Activated CD8-positive, alpha-beta memory T cell treated with anti-CD3 and anti-CD28 coated beads, Interleukin-2, amount 10 ng/mL, durations not matched to agents 7 days and 5 days (primary cell): Measurements from ENCODE around the gene DHX32. TPM values are rescaled to one million over a fixed set of nuclear protein-coding genes. Genes with fewer than 3 reads are reported as not detected.
A peak's percentile ranks its signal among the peaks of the same experiment; 100 is the strongest.

Experiments used
- ATAC-seq: fragments of 150-1000 bp; cut with Tn5 transposase; one replicate; pipeline ENCODE4 v1.10.0; 2021; ENCODE audit warnings: moderate library complexity
- CTCF ChIA-PET: fragments of 350-600 bp; sonication (Branson Sonifier 250); formaldehyde crosslinking; loops from one replicate; lab custom pipeline; 2021; ENCODE audit warnings: antibody characterized with exemption; lab: Charles Lee
- DNase-seq: peaks from one replicate; pipeline ENCODE4 v3.0.0-alpha.2; 2020
- H3K27ac Mint-ChIP-seq: one replicate; pipeline ENCODE4 v1.8.0; 2021; ENCODE audit warnings: mild to moderate bottlenecking, mixed read lengths
- H3K27me3 Mint-ChIP-seq: one replicate; pipeline ENCODE4 v1.8.0; 2021; ENCODE audit warnings: mixed read lengths
- H3K36me3 Mint-ChIP-seq: one replicate; pipeline ENCODE4 v1.8.0; 2021; ENCODE audit warnings: mild to moderate bottlenecking, mixed read lengths
- H3K4me1 Mint-ChIP-seq: one replicate; pipeline ENCODE4 v1.8.0; 2021; ENCODE audit warnings: mixed read lengths
- H3K4me3 Mint-ChIP-seq: one replicate; pipeline ENCODE4 v1.8.0; 2021; ENCODE audit warnings: mild to moderate bottlenecking, moderate library complexity, mixed read lengths
- H3K9me3 Mint-ChIP-seq: one replicate; pipeline ENCODE4 v1.8.0; 2022; ENCODE audit warnings: low read depth, mixed read lengths
- total RNA-seq, 2 experiments: library from RNA; stranded (reverse); gene quantifications; one replicate each; pipeline ENCODE4 v1.2.3, GENCODE V29; 2021

DHX32 gene
- total RNA-seq, 2 experiments from 2014 or later, result 12.1 to 16.0 TPM

DNA sequence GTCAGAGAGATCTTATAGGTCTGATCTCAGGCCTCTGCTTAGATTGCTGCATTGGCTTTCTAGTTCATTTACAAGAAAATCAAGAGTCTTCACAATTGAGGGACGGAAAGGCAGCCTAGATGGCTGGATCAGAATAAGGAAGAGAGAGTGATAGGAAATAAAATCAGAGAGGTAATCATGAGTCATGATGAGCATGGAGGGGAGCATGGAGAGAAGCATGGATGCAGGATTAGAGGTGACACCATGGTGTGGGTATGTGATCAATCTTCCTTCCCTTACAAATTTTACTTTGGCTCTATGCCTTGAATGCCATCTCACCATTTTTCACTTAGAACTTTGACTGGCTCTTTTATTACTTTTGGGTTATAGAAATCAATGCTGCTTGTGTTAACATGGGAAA, 56.4 kb downstream of the DHX32 start:
- Mint-ChIP-seq H3K27me3 (no peaks in the 10 kb centered on the region), H3K36me3 (peaks cover 26% of the 10 kb centered on the region), H3K27ac (no peak overlapping the region), H3K4me1 (peaks cover 38% of the 10 kb centered on the region), H3K9me3 (no peaks in the 10 kb centered on the region), H3K4me3 (no peak overlapping the region)
- DNase-seq (no peak), ATAC-seq (no peak)
- CTCF ChIA-PET, result no interaction called here

DNA sequence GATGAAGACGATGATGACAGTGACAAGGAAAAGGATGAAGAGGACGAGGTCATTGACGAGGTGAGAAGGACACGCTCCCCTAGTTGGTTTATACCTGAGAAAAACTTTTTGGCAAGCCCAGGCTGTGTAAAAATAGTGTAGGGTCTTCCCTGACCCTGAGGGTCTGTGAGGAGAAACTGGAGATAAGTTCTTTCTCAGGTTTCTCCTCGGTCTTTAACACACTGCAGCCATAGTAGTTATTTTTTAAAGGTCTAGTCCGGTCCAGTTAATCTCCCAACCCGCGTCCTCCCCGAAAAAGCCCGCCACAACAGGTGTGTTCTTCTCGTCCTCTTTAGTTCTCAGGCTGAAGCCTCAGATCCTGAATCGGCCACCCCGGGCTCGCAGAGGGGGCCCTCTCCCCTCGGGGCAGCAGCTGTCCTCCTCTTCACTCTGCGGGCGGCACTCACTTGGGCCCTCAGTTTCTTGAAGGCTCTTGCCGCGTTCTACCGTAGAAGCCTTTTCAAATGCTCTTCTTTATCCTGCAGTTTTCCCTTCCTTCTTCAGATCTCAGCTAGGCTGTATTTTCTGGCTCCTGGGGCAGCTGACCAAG, 57.3 kb downstream of the DHX32 start:
- DNase-seq (peak; percentile 44), ATAC-seq (no peak)
- Mint-ChIP-seq H3K9me3 (no peaks in the 10 kb centered on the region), H3K27ac (no peak overlapping the region), H3K4me1 (peaks cover 35% of the 10 kb centered on the region), H3K27me3 (no peaks in the 10 kb centered on the region), H3K36me3 (peaks cover 17% of the 10 kb centered on the region), H3K4me3 (no peak overlapping the region)
- CTCF ChIA-PET, result interaction anchor here (0.8 to 1.7 kb wide), 4 partner anchors 10 to 73 kb away, joined by 3 to 4 read pairs (median 3); no protein-coding TSS in a partner anchor

DNA sequence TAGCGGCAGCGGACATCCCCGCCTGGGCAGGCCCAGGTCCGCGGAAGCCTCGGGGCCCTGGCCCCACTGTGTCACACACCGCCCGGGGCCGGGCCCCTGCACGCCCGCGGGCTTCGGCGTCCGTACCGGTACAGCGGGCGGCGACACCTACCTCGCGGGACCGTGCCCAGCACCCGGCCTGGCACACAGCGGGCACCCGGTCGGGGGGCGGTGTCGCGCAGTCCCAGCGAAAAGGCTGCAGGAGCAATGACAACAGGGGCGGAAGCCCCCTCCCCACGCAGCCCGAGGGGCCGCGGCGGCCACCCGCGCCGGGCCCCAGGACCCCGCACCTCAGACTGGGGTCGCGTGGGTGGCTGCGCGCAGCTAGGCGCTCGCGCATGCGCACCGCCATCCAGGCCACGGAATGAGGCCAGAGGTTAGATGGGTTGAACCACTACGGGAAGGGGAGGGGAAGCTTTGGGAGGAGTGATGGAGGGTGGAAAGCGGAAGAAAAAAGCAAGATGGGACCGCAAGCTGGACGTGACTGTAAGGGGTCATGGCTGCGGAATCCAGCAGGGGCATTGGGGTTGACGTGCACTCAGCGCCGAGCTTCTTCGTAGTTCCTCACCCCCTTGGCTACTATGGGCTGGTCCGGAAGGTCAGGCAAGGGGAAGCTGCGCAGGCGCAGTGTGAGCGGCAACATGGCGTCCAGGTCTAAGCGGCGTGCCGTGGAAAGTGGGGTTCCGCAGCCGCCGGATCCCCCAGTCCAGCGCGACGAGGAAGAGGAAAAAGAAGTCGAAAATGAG, 58.0 kb downstream of the DHX32 start, which contains the start of the genes BCCIP and UROS:
BCCIP (plus strand) TSS at position 669 of the 785 bp plus-strand sequence; CDS start at position 681, 12 bp downstream.
UROS (minus strand) TSS at position 381 of the 785 bp plus-strand sequence. CDS start 6,759 bp downstream, outside the sequence.
- H3K9me3 Mint-ChIP-seq, result no peaks in the 10 kb centered on the region
- H3K4me3 Mint-ChIP-seq, result peak within 1 kb of the TSS; percentile 72
- H3K36me3 Mint-ChIP-seq, result peaks cover 11% of the 10 kb centered on the region
- H3K27ac Mint-ChIP-seq, result peak within 1 kb of the TSS; percentile 66
- ATAC-seq (peak; percentile 91), DNase-seq (peak; percentile 93)
- CTCF ChIA-PET, result interaction anchor here (0.6 to 1.7 kb wide), 6 partner anchors 9 to 73 kb away, joined by 3 to 5 read pairs (median 3); no protein-coding TSS in a partner anchor
- H3K27me3 Mint-ChIP-seq, result no peaks in the 10 kb centered on the region
- H3K4me1 Mint-ChIP-seq, result peaks cover 32% of the 10 kb centered on the region

DNA sequence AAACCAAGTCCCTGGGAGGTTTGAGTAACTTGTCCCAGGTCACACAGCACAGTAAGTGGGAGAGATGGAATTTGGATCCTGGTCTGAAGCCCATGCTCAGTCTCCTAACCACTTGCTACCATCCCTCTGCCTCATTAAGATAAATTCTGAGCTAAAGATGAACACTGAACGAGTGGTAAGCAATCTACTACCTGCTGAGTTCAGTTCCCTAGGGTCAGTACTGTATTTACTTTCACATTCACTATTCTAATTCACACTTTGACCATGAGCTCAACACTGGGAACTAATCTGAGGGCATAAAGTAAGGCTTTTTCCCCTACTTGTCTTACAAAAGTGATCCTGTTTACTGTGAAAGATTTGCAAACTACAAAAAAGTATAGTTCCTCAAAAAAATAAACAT, 60.4 kb downstream of the DHX32 start:
- no peak for DNase-seq
- H3K4me3 Mint-ChIP-seq, result no peak overlapping the region
- ATAC-seq, result no peak
- no peaks in the 10 kb centered on the region for H3K27me3 Mint-ChIP-seq
- peaks cover 3% of the 10 kb centered on the region for H3K36me3 Mint-ChIP-seq
- no peaks in the 10 kb centered on the region for H3K9me3 Mint-ChIP-seq
- H3K27ac Mint-ChIP-seq, result peak overlapping the region; percentile 18
- CTCF ChIA-PET, result no interaction called here
- H3K4me1 Mint-ChIP-seq, result peaks cover 21% of the 10 kb centered on the region

DNA sequence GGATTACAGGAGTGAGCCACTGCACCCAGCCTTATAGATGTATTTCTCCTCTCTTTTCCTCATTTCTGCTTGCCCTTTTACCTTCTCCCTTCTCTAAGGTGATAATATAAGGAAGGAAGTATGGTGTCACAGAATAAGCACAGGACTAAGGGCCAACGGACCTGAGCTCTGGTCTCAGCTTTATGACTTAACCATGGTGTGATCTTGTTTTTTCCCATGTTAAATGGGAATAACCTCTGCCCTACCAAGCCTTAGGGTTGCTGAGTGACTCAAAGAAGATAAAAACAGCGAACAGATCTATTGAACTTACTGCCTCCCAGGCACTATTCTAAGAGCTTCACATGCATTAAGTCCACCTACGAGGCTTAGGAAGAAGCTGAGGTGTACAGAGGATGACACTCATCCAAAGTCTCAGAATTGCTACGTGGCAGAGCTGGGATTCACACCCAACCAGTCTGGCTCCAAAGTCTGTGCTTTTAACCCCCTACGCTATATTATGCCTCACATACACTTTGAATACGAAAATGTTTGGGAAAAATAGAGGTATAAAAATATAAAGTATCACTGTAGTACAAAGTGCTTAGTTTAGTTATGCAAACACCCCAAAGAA, 63.6 kb downstream of the DHX32 start:
- peaks cover 13% of the 10 kb centered on the region for H3K36me3 Mint-ChIP-seq
- no peaks in the 10 kb centered on the region for H3K9me3 Mint-ChIP-seq
- DNase-seq (no peak), ATAC-seq (no peak)
- CTCF ChIA-PET, result interaction anchor here (0.8 kb wide), 1 partner anchor 10 kb away, joined by 3 read pairs; no protein-coding TSS in a partner anchor
- no peaks in the 10 kb centered on the region for H3K27me3 Mint-ChIP-seq
- peaks cover 19% of the 10 kb centered on the region for H3K4me1 Mint-ChIP-seq
- no peak overlapping the region for H3K4me3 Mint-ChIP-seq
- H3K27ac Mint-ChIP-seq, result no peak overlapping the region

DNA sequence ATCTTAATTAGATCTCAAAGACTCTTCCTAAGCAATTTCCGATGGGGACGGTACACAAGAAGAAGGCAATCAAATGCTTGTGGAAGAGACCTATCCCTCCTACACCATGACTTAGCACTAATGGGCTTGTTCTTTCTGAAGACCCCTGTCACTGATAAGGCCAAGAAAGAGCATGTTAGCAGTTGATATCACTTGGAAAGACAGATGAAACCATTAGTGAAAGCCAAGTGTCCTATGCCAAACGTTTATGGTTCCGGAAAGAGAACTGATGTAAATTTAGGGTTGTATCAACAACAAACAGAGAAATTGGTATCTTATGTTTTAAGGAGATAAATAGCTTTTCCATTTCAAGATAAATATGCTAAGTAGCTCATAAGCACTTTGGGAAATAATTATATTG, 64.5 kb downstream of the DHX32 start:
- ATAC-seq (no peak), DNase-seq (no peak)
- Mint-ChIP-seq H3K27ac (no peak overlapping the region), H3K4me3 (no peak overlapping the region), H3K27me3 (no peaks in the 10 kb centered on the region), H3K9me3 (no peaks in the 10 kb centered on the region), H3K36me3 (peaks cover 14% of the 10 kb centered on the region), H3K4me1 (peaks cover 13% of the 10 kb centered on the region)
- CTCF ChIA-PET, result no interaction called here

DNA sequence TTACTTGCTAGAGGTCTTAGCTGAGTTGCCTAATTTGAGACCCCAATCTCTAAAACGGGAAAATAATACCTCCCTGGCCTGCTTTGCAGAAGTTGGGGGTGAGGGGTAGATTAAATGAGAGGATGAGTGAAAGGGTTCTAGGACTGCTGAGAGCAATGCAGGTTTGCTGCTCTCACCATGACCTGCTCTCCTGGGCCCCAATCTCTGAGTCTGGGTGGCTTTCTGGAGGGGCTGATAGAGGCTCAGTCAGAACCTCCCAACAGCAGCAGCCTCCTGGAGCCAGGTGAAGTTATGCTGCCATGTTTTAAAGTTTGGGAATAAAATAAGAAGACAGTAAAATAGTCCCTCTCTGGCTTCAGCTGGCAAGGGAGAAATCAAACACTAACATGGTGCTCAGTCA, 65.3 kb downstream of the DHX32 start:
- no peak for ATAC-seq
- Mint-ChIP-seq H3K36me3 (peaks cover 15% of the 10 kb centered on the region), H3K4me3 (no peak overlapping the region), H3K4me1 (peaks cover 5% of the 10 kb centered on the region), H3K27ac (no peak overlapping the region), H3K27me3 (no peaks in the 10 kb centered on the region), H3K9me3 (no peaks in the 10 kb centered on the region)
- DNase-seq, result no peak
- CTCF ChIA-PET, result no interaction called here

DNA sequence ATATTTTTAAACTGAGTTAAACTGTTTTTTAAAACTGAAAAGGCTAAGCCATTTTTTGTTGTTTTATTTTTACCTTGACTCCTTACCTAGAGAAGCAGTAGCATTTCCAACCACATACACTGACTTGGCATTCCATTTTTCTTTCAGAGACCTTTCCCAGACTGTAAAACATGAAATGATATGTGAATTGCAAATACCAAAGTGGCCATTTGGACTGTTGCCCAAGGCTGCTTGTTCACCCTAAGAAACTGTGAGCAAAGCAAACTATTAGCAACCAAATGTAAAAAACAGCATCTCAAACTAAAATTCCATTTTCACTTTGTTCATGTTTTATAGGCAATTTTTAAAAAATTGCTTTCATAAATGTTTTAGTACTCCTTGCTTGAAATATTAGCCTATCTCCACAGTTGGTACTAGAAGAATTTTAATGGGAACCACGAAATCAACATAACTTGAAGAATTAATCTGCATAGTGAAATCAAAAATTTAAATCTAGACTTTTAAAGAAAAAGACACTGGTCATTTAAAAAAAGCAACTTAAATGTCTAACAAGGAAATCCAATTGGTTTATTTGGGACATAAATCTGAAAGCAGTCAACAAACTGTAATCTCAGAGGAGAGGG, 68.9 kb downstream of the DHX32 start:
- Mint-ChIP-seq H3K27me3 (no peaks in the 10 kb centered on the region), H3K4me3 (no peak overlapping the region), H3K36me3 (peaks cover 25% of the 10 kb centered on the region), H3K4me1 (peaks cover 11% of the 10 kb centered on the region), H3K9me3 (no peaks in the 10 kb centered on the region), H3K27ac (no peak overlapping the region)
- CTCF ChIA-PET, result no interaction called here
- no peak for ATAC-seq
- DNase-seq, result no peak

DNA sequence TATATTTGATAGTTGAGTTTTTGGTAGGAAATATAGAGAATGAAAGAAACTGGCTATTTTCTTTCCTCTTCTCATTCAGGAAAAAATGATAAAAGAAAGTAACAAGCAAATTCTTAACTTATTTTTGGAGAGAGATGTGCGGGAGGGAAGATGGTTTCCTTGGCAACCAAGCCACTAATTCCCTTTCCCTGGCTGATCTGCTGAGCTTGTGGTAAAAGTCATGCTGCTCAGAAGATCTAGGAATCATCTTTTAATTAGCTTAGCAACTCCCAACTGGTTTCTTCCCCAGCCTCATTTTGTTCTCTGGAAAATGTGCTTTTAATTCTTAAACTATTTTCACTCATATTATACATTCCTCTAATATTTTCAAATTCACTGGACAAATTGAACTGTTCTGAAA, 69.8 kb downstream of the DHX32 start:
- Mint-ChIP-seq H3K4me1 (peaks cover 11% of the 10 kb centered on the region), H3K27me3 (no peaks in the 10 kb centered on the region), H3K36me3 (peaks cover 26% of the 10 kb centered on the region), H3K9me3 (no peaks in the 10 kb centered on the region), H3K4me3 (no peak overlapping the region), H3K27ac (no peak overlapping the region)
- ATAC-seq (no peak), DNase-seq (no peak)
- CTCF ChIA-PET, result no interaction called here

DNA sequence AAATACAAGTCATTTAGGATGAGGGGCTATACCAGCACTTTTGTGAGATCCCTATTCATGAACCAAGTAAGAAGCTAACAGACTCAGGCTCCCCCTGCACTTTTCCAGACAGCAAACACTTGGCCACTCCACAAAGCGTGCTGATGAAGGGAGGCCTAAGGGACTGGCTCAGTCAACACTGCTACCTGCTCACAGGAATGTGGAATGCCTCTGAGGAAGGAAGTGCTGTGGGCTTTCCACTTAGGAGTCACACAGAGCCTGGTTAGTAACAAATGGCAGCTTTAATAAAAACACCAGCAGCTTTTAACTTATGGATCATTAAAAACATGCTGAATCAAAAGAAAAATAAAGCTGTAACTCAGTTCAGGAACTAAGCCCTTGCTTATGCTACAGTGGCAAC, 73.0 kb downstream of the DHX32 start:
- no peak overlapping the region for H3K27ac Mint-ChIP-seq
- no peak for ATAC-seq
- peaks cover 11% of the 10 kb centered on the region for H3K4me1 Mint-ChIP-seq
- peaks cover 16% of the 10 kb centered on the region for H3K36me3 Mint-ChIP-seq
- CTCF ChIA-PET, result interaction anchor here (0.7 to 1.1 kb wide), 3 partner anchors 12 to 23 kb away, joined by 3 read pairs; no protein-coding TSS in a partner anchor
- DNase-seq, result no peak
- H3K4me3 Mint-ChIP-seq, result no peak overlapping the region
- no peaks in the 10 kb centered on the region for H3K9me3 Mint-ChIP-seq
- H3K27me3 Mint-ChIP-seq, result no peaks in the 10 kb centered on the region

DNA sequence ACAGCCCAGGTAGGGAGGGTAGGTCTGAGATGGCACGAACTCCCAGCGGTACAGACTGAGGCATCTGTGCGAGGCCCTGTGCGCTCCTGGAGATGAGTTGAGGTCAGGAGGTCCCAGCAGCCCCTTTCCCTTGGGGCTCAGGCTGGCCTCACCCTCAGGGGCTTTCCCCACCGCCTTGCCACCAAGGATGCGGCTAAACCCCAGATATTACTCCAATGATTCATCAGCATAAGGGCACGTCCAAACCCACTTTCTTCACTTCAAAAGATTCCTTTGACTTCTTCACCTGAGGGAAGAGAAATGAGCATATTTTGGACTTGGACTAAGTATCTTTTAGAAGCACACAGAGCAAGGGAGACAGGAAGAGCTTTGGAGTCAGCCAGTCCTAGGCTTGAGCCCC, 78.4 kb downstream of the DHX32 start:
- ATAC-seq, result no peak
- H3K36me3 Mint-ChIP-seq, result peaks cover 5% of the 10 kb centered on the region
- CTCF ChIA-PET, result no interaction called here
- DNase-seq, result no peak
- no peaks in the 10 kb centered on the region for H3K9me3 Mint-ChIP-seq
- H3K27ac Mint-ChIP-seq, result no peak overlapping the region
- H3K4me1 Mint-ChIP-seq, result peaks cover 5% of the 10 kb centered on the region
- no peaks in the 10 kb centered on the region for H3K27me3 Mint-ChIP-seq
- no peak overlapping the region for H3K4me3 Mint-ChIP-seq

DNA sequence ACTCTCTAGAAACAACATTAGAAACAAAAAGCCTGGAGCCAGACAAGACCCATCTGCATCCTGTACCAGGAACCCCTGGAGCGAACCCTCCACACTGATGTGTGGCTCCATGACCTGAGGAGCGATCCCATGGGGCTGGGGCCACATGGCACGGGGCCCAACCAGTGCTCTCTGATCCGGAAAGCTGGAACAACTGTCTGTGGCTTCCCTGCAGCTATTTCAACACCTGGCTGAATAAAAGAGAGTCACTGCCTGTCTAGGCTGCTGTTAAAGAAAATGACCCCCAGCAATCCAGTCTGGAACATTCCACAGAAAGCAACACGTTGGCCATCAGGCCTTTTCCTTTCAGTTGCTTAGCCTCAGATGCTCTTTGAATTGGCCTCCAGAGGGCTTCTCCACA, 79.0 kb downstream of the DHX32 start:
- H3K4me1 Mint-ChIP-seq, result no peaks in the 10 kb centered on the region
- DNase-seq, result no peak
- no peak overlapping the region for H3K4me3 Mint-ChIP-seq
- CTCF ChIA-PET, result no interaction called here
- no peaks in the 10 kb centered on the region for H3K27me3 Mint-ChIP-seq
- no peak for ATAC-seq
- no peak overlapping the region for H3K27ac Mint-ChIP-seq
- H3K9me3 Mint-ChIP-seq, result no peaks in the 10 kb centered on the region
- H3K36me3 Mint-ChIP-seq, result peaks cover 5% of the 10 kb centered on the region

DNA sequence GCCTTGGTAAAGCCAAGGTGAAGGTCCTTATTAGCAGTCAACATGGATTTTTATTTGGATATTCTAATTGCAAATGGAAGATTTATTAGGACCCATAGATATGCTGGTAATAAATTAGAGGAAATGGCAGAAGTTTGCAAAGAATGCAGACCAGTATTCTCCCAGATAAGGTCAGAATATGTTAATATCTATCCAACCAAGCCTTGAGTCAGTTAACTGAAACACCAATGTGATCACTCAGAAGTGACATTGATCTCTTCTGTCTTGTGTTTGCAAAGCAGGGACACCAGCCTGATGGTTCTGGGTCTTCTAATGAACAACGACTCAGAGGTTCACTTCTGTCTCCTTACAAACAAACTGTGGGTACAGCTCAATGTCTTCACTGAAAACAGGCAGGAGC, 79.5 kb downstream of the DHX32 start:
- CTCF ChIA-PET, result no interaction called here
- no peak overlapping the region for H3K4me3 Mint-ChIP-seq
- H3K36me3 Mint-ChIP-seq, result peaks cover 3% of the 10 kb centered on the region
- no peak for ATAC-seq
- H3K27ac Mint-ChIP-seq, result no peak overlapping the region
- no peaks in the 10 kb centered on the region for H3K27me3 Mint-ChIP-seq
- no peak for DNase-seq
- no peaks in the 10 kb centered on the region for H3K9me3 Mint-ChIP-seq
- no peaks in the 10 kb centered on the region for H3K4me1 Mint-ChIP-seq
